Osteocyte (in vitro differentiated cells): ENCODE measurements around the gene IL20RB. TPM values are rescaled to one million over a fixed set of nuclear protein-coding genes. Genes with fewer than 3 reads are reported as not detected.

Source experiments
- DNase-seq: peaks from one replicate; pipeline ENCODE4 v3.0.0; 2021; ENCODE audit warnings: mixed read lengths; ENCODE audit not compliant: unreplicated experiment; ENCODE audit errors: extremely low spot score
- H3K27ac Mint-ChIP-seq: one replicate; pipeline ENCODE4 v1.8.0; 2021; ENCODE audit warnings: mild to moderate bottlenecking, mixed read lengths; ENCODE audit not compliant: unreplicated experiment
- H3K27me3 Mint-ChIP-seq: one replicate; pipeline ENCODE4 v1.8.0; 2021; ENCODE audit warnings: mixed read lengths; ENCODE audit not compliant: unreplicated experiment
- H3K36me3 Mint-ChIP-seq: one replicate; pipeline ENCODE4 v1.8.0; 2021; ENCODE audit warnings: mixed read lengths; ENCODE audit not compliant: unreplicated experiment
- H3K4me1 Mint-ChIP-seq: one replicate; pipeline ENCODE4 v1.8.0; 2021; ENCODE audit warnings: mixed read lengths; ENCODE audit not compliant: unreplicated experiment
- H3K4me3 Mint-ChIP-seq: one replicate; pipeline ENCODE4 v1.8.0; 2021; ENCODE audit warnings: mild to moderate bottlenecking, moderate library complexity, mixed read lengths; ENCODE audit not compliant: unreplicated experiment
- H3K9me3 Mint-ChIP-seq: one replicate; pipeline ENCODE4 v1.8.0; 2021; ENCODE audit warnings: mixed read lengths; ENCODE audit not compliant: unreplicated experiment
- CTCF ChIP-seq: fragments of 200-600 bp; sonication (generic); IDR thresholded peaks from 2 replicates; pipeline ENCODE4 v1.5.0; 2021; ENCODE audit warnings: antibody characterized with exemption, mild to moderate bottlenecking, moderate library complexity
- total RNA-seq: library from RNA; stranded (reverse); gene quantifications from 2 replicates; pipeline ENCODE4 v1.2.1, GENCODE V29; 2021

IL20RB gene
- total RNA-seq, 1 donor from 2014 or later, result not detected

- no peaks in the 10 kb centered on the region for H3K9me3 Mint-ChIP-seq
- no peak overlapping the region for H3K27ac Mint-ChIP-seq
- peaks cover 15% of the 10 kb centered on the region for H3K27me3 Mint-ChIP-seq
- no peak for DNase-seq
- H3K4me1 Mint-ChIP-seq, result no peaks in the 10 kb centered on the region
- H3K36me3 Mint-ChIP-seq, result no peaks in the 10 kb centered on the region
- no peak overlapping the region for H3K4me3 Mint-ChIP-seq
- no peak for TF ChIP-seq CTCF
Measured at GRCh38 chr3:137052298-137052697, 94.5 kb downstream of the IL20RB start.

Other genes with a start within 250 kb of the IL20RB start
- gene STAG1, start 205.6 kb upstream of the IL20RB start, total RNA-seq, result 50.2 and 53.9 TPM in 2 replicates
- gene SLC35G2, start 138.9 kb upstream of the IL20RB start, total RNA-seq, result 7.1 and 7.3 TPM in 2 replicates
- 37.3 and 38.6 TPM in 2 replicates for gene NCK1, start 95.8 kb upstream of the IL20RB start, total RNA-seq